PC-3 (cell line): ENCODE data around the gene ZER1. TPM values are rescaled to one million over a fixed set of nuclear protein-coding genes. Genes with fewer than 3 reads are reported as not detected.

Experiments
- ATAC-seq: fragments of 200-7000 bp; cut with Tn5 transposase; 2 replicates; pipeline ENCODE4 v1.9.1; 2020; ENCODE audit warnings: mild to moderate bottlenecking, moderate library complexity
- BruUV-seq: library from RNA; stranded (reverse); fragments of 400-500 nt; replicated peaks from 2 replicates; lab custom pipeline; 2021; lab: Mats Ljungman, UMichigan
- CTCF ChIA-PET: fragments of 300-600 bp; sonication (Branson Sonifier 250); formaldehyde crosslinking; loops from one replicate; lab custom pipeline; 2022; ENCODE audit warnings: antibody characterized with exemption; lab: Charles Lee
- POLR2A ChIA-PET: fragments of 300-600 bp; sonication (Branson Sonifier 250); formaldehyde crosslinking; loops from one replicate; lab custom pipeline; 2022; ENCODE audit warnings: antibody characterized with exemption; ENCODE audit not compliant: unreplicated experiment; lab: Charles Lee
- DNase-seq: peaks from one replicate; pipeline ENCODE4 v3.0.0-alpha.2; 2015
- H2AFZ ChIP-seq: fragments of 300-600 bp; sonication (generic); 2 replicates; pipeline ENCODE4 v1.6.0; 2016; ENCODE audit warnings: antibody characterized with exemption, low read length
- H3F3A ChIP-seq: fragments of 300-600 bp; sonication (generic); one replicate; pipeline ENCODE4 v1.6.0; 2017; ENCODE audit warnings: antibody characterized with exemption, low read length, control low read depth, mild to moderate bottlenecking; ENCODE audit not compliant: unreplicated experiment
- H3K27ac ChIP-seq: fragments of 300-600 bp; sonication (generic); 2 replicates; pipeline ENCODE4 v1.5.1; 2016; ENCODE audit warnings: mild to moderate bottlenecking, low read length
- H3K27me3 ChIP-seq: fragments of 300-600 bp; sonication (generic); 2 replicates; pipeline ENCODE4 v1.6.1; 2016; ENCODE audit warnings: low read length, mixed read lengths
- H3K36me3 ChIP-seq: fragments of 300-600 bp; sonication (generic); 2 replicates; pipeline ENCODE4 v1.6.1; 2016; ENCODE audit warnings: low read depth, mixed run types, low read length, mixed read lengths
- H3K4me1 ChIP-seq: fragments of 300-600 bp; sonication (generic); 2 replicates; pipeline ENCODE4 v1.5.1; 2016; ENCODE audit warnings: low read length; ENCODE audit not compliant: insufficient read depth
- H3K4me2 ChIP-seq: fragments of 300-600 bp; sonication (generic); 2 replicates; pipeline ENCODE4 v1.6.0; 2016; ENCODE audit warnings: low read length
- H3K4me3 ChIP-seq: fragments of 300-600 bp; sonication (generic); 2 replicates; pipeline ENCODE4 v1.5.1; 2016; ENCODE audit warnings: mild to moderate bottlenecking, low read length, mixed read lengths
- H3K79me2 ChIP-seq: fragments of 300-600 bp; sonication (generic); 2 replicates; pipeline ENCODE4 v1.6.1; 2017; ENCODE audit warnings: low read length, mixed read lengths
- H3K9ac ChIP-seq: fragments of 300-600 bp; sonication (generic); 2 replicates; pipeline ENCODE4 v1.6.0; 2016; ENCODE audit warnings: mild to moderate bottlenecking, low read length
- H3K9me2 ChIP-seq: fragments of 300-600 bp; sonication (generic); replicated peaks from 2 replicates; pipeline ENCODE4 v1.6.1; 2016; ENCODE audit warnings: mixed run types, low read length, mixed read lengths
- H3K9me3 ChIP-seq: fragments of 300-600 bp; sonication (generic); 2 replicates; pipeline ENCODE4 v1.6.1; 2016; ENCODE audit warnings: low read length, mixed read lengths
- H4K20me1 ChIP-seq: fragments of 300-600 bp; sonication (generic); 2 replicates; pipeline ENCODE4 v1.6.1; 2016; ENCODE audit warnings: low read length, mixed read lengths
- CTCF ChIP-seq: fragments of 300-600 bp; sonication (generic); conservative IDR thresholded peaks from 2 replicates; pipeline ENCODE4 v1.5.1; 2017; ENCODE audit warnings: antibody characterized with exemption, low read depth, mild to moderate bottlenecking, low read length
- EZH2 ChIP-seq: fragments of 300-600 bp; sonication (generic); IDR thresholded peaks from one replicate; pipeline ENCODE4 v1.6.1; 2017; ENCODE audit warnings: antibody characterized with exemption, mild to moderate bottlenecking, low read length; ENCODE audit not compliant: unreplicated experiment
- EZH2phosphoT487 ChIP-seq: fragments of 300-600 bp; sonication (generic); IDR thresholded peaks from 2 replicates; pipeline ENCODE4 v1.6.1; 2018; ENCODE audit warnings: mild to moderate bottlenecking, antibody characterized with exemption, low read length, borderline replicate concordance
- intact Hi-C: fragments of 100-400 bp; cut with micrococcal nuclease; formaldehyde crosslinking; loops from 2 replicates; pipeline ENCODE4 v1.9.0; 2023
- total RNA-seq: library from RNA; depleted of rRNA; stranded (reverse); fragments of >200 nt; gene quantifications from 2 replicates; pipeline ENCODE4 v1.2.3, GENCODE V29; 2014

The ZER1 gene
- total RNA-seq, 1 experiment from 2014 or later: 20.6 TPM

DNA sequence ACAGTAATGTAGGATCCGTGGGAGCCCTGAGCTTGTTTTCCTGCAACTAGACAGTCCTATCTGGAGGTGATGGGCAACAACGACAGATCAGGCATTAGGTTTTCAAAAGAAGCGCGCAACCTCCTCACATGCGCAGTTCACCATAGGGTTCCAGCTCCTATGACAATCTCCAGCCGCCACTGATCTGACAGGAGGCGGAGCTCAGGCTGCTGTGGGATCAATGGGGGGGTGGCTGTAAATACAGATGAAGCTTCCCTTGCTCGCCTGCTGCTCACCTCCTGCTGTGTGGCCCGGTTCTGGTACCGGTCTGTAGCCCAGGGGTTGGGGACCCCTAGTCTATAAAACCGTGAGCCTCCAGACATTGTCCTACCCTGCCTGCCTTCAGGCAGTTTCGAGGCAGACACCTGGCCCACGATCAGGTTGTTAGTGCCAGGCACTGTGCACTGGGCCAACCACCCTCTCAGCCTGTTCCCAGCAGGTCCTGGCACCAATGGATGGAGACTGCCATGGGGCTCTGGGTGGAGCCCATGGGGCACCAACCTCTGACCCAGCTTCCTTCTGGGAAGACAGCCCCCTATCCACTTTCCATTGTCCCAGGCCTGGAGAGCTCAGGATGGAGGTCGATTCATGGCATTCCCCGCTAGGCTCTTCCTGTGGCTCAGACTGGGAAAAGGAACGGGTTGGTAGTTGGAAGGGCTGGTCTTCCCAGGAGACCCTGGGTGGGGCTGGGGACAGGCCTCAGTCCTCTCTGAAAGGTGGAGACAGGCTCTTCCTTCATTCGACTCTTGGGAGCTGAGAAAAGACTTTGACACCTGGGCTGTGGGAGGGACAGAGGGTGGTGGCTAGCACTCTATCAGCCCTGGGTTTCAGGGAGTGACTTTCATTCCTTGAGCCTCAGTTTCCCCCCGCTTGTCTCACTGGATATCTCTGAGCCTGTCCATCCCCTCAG is 48.3 kb upstream of the ZER1 start:
- 0 out of 2 replicates have a peak, but pooled peaks cover 11% of the 10 kb centered on the region for H3K79me2 ChIP-seq
- ATAC-seq (peak; percentile 41), DNase-seq (peak; percentile 51)
- peaks cover 9% of the 10 kb centered on the region; the same call in 1 of the 2 replicates for H3K36me3 ChIP-seq
- TF ChIP-seq CTCF: no peak
- TF ChIP-seq EZH2phosphoT487: no peak
- no peaks in the 10 kb centered on the region for H3K27me3 ChIP-seq
- H3K4me1 ChIP-seq: peaks cover 4% of the 10 kb centered on the region; the same call in 1 of the 2 replicates
- CTCF ChIA-PET: interaction anchor here (0.6 to 0.8 kb wide), 2 partner anchors 32 to 208 kb away, joined by 3 to 5 read pairs; partner anchors contain the start of gene SH3GLB2
- intact Hi-C loops: no loop called here
- H3K27ac ChIP-seq: no peak overlapping the region
- H3K4me2 ChIP-seq: peak overlapping the region; percentile 93
- H3K9ac ChIP-seq: no peak overlapping the region
- H3K9me2 ChIP-seq: no peaks in the 10 kb centered on the region
- no peaks in the 10 kb centered on the region for H4K20me1 ChIP-seq
- H2AFZ ChIP-seq: no peak overlapping the region
- no peaks in the 10 kb centered on the region for H3K9me3 ChIP-seq
- peak overlapping the region; percentile 77; the same call in 1 of the 2 replicates for H3K4me3 ChIP-seq
- TSS peak; percentile 41 for BruUV-seq
- POLR2A ChIA-PET: no interaction called here
- no peaks in the 10 kb centered on the region for H3F3A ChIP-seq

GRCh38 chr9:128818839-128819715 is 47.4 kb upstream of the ZER1 start:
- no peaks in the 10 kb centered on the region for H3K9me3 ChIP-seq
- no peaks in the 10 kb centered on the region for H3K9me2 ChIP-seq
- 0 out of 2 replicates have a peak, but pooled peaks cover 11% of the 10 kb centered on the region for H3K79me2 ChIP-seq
- intact Hi-C loops: no loop called here
- peaks cover 4% of the 10 kb centered on the region; the same call in 1 of the 2 replicates for H3K4me1 ChIP-seq
- CTCF ChIA-PET: interaction anchor here (0.5 to 1.2 kb wide), 7 partner anchors 11 to 209 kb away, joined by 3 to 6 read pairs (median 3); partner anchors contain the start of genes SH3GLB2 and SPOUT1
- no TSS peak for BruUV-seq
- peak overlapping the region; percentile 93 for H3K4me2 ChIP-seq
- H3K4me3 ChIP-seq: peak overlapping the region; percentile 77
- H2AFZ ChIP-seq: 0 out of 2 replicates have a peak overlapping the region, but pooled peaks have one; percentile 45
- no peak for TF ChIP-seq EZH2
- TF ChIP-seq EZH2phosphoT487: no peak
- TF ChIP-seq CTCF: no peak
- no peaks in the 10 kb centered on the region for H4K20me1 ChIP-seq
- DNase-seq: peak; percentile 16
- ATAC-seq: peak; percentile 37
- peaks cover 9% of the 10 kb centered on the region; the same call in 1 of the 2 replicates for H3K36me3 ChIP-seq
- H3K9ac ChIP-seq: peak overlapping the region; percentile 51
- no peaks in the 10 kb centered on the region for H3K27me3 ChIP-seq
- H3F3A ChIP-seq: no peaks in the 10 kb centered on the region
- H3K27ac ChIP-seq: no peak overlapping the region
- POLR2A ChIA-PET: interaction anchor here (1.1 kb wide), 1 partner anchor 321 kb away, joined by 5 read pairs; no protein-coding TSS in a partner anchor
